Choroid plexus epithelial cell (primary cell): Measurements from ENCODE around the gene ACTG1.

Experiments used
- DNase-seq: peaks from one replicate; pipeline ENCODE4 v3.0.0-alpha.2; 2010; ENCODE audit warnings: low read depth
- H3K4me3 ChIP-seq: 2 replicates; pipeline ENCODE4 v1.5.1; 2011; ENCODE audit warnings: low read depth, mild to moderate bottlenecking, control low read depth, low read length, moderate library complexity
- CTCF ChIP-seq: conservative IDR thresholded peaks from 2 replicates; pipeline ENCODE4 v1.5.1; 2011; ENCODE audit warnings: low read depth, mild to moderate bottlenecking, control low read depth, inconsistent platforms, low read length, moderate library complexity

The ACTG1 gene

GRCh38 chr17:81512562-81513371 lies at the start of gene ACTG1:
Gene ACTG1 (minus strand): TSS chr17:81512799. CDS start chr17:81512354, 445 bp downstream.
- H3K4me3 ChIP-seq = peak within 1 kb of the TSS; percentile 87
- no peak for TF ChIP-seq CTCF
- DNase-seq = peak; percentile 94

GRCh38 chr17:81561494-81561885 lies 48.9 kb upstream of the ACTG1 start:
- no peak for TF ChIP-seq CTCF
- no peak overlapping the region for H3K4me3 ChIP-seq
- DNase-seq = no peak

GRCh38 chr17:81558941-81559806 lies 46.6 kb upstream of the ACTG1 start:
- DNase-seq = peak; percentile 44
- TF ChIP-seq CTCF = peak; percentile 57
- H3K4me3 ChIP-seq = no peak overlapping the region

GRCh38 chr17:81558115-81558468 lies 45.5 kb upstream of the ACTG1 start:
- no peak for TF ChIP-seq CTCF
- no peak overlapping the region for H3K4me3 ChIP-seq
- DNase-seq = no peak

GRCh38 chr17:81557276-81558114 lies 44.9 kb upstream of the ACTG1 start:
- no peak for TF ChIP-seq CTCF
- no peak for DNase-seq
- no peak overlapping the region for H3K4me3 ChIP-seq

- no peak for DNase-seq
Measured at GRCh38 chr17:81556863-81557262, 44.3 kb upstream of the ACTG1 start.

More at GRCh38 chr17:81556863-81557262, 44.3 kb upstream of the ACTG1 start:
- no peak overlapping the region for H3K4me3 ChIP-seq
- TF ChIP-seq CTCF = no peak
